Measurements from ENCODE around the gene POU4F2. TPM values are rescaled to one million over a fixed set of nuclear protein-coding genes. Genes with fewer than 3 reads are reported as not detected.
"Not testable (repeated sequence)": the region's sequence is repeated elsewhere in the genome, so short reads cannot be mapped to it uniquely, and the experiment has no call there.

POU4F2 gene
- total RNA-seq, 1 experiment from 2014 or later = not detected

DNA sequence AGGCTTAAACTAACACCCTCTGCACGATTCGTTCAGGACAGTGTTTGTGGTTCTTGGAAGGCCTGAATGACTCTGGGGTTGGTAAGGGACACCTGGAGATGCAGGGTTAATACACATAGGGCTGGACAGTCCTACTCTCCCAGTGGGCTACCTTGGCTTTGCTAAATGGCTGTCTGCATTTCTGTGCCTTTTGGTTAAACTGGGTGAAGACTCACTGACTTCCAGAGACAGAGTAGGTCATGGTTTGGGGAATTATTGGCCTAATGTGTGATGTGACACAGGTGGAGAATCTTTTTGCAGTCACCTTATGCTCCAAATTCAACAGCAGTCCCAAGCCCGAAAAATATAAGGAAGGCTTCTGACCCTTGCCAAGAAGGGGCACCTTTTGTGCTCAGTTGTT lies 10.5 kb downstream of the POU4F2 start:
- no peak for DNase-seq (ENCODE audit: low read depth)
- in situ Hi-C loops (cut with HindIII; ENCODE audit: low pct_unique_long_range_greater_than_20kb, low sequenced_read_pairs) = no loop called here

GRCh38 chr4:146650034-146650433 lies 11.3 kb downstream of the POU4F2 start:
- in situ Hi-C loops (cut with HindIII; ENCODE audit: low pct_unique_long_range_greater_than_20kb, low sequenced_read_pairs) = no loop called here
- no peak for DNase-seq (ENCODE audit: low read depth)

DNA sequence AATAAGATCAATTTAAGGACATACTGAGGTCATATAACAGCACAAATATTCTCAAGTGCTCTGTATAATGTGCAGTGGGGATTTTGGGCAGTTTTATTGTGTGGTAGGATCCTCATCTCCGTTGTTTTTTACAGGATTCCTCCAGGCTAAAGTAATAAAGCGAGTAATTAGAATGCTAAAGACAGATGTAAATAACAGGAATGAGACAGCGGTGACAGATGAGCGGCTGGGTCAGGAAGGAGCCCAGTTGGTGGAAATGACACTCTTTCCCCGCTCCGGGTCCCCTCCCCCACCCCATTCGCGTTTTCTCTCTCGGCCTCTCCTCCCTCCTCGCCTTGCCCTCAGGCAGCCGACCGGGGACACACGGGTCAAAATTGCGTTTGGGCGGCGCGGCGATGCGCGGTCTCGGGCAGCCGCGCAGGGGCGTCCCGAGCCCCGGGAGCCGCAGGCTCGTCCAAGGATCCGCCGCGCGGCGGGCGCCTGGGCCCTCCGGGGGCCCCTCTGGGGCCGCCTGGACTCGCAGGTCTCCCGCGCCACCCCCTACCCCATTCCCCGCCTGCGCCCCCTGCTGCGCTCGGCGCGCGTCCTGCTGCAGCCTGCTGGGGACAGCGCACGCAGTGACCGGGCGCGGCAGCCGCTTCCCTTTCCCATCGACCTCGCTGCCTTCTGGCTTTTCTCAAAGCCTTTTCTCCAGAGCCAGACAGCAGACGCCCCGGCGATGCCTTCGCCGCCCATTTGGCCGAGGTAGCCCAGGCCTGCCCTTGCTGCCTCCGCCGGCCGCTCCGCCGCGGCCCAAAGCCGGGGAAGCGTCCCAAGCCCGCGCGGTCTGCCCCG lies 16.2 kb downstream of the POU4F2 start:
- DNase-seq (ENCODE audit: low read depth) = no peak

GRCh38 chr4:146655521-146655856 lies 16.8 kb downstream of the POU4F2 start:
- in situ Hi-C loops (cut with HindIII; ENCODE audit: low pct_unique_long_range_greater_than_20kb, low sequenced_read_pairs) = no loop called here
- no peak for DNase-seq (ENCODE audit: low read depth)

More for the DNA sequence above, 16.2 kb downstream of the POU4F2 start:
- in situ Hi-C loops (cut with HindIII; ENCODE audit: low pct_unique_long_range_greater_than_20kb, low sequenced_read_pairs) = no loop called here

- in situ Hi-C loops (cut with HindIII; ENCODE audit: low pct_unique_long_range_greater_than_20kb, low sequenced_read_pairs) = no loop called here
- no peak for DNase-seq (ENCODE audit: low read depth)
These were observed 22.7 kb downstream of the POU4F2 start for GRCh38 chr4:146661367-146661766.

DNA sequence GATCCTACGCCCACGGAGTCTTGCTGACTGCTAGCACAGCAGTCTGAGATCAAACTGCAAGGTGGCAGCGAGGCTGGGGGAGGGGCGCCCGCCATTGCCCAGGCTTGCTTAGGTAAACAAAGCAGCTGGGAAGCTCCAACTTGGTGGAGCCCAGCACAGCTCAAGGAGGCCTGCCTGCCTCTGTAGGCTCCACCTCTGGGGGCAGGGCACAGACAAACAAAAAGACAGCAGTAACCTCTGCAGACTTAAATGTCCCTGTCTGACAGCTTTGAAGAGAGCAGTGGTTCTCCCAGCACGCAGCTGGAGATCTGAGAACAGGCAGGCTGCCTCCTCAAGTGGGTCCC lies 25.2 kb downstream of the POU4F2 start:
- in situ Hi-C loops (cut with HindIII; ENCODE audit: low pct_unique_long_range_greater_than_20kb, low sequenced_read_pairs); DNase-seq (ENCODE audit: low read depth): not testable (repeated sequence)

- in situ Hi-C loops (cut with HindIII; ENCODE audit: low pct_unique_long_range_greater_than_20kb, low sequenced_read_pairs) = no loop called here
- no peak for DNase-seq (ENCODE audit: low read depth)
These were observed 36.3 kb downstream of the POU4F2 start for GRCh38 chr4:146674829-146675570.

Other genes starting within 250 kb of the POU4F2 start
- gene SLC10A7, start 117.0 kb upstream of the POU4F2 start, total RNA-seq (2014; rRNA removed; shearing (Covaris generic); ENCODE audit: low replicate concordance) = 4.9 and 5.6 TPM in 2 replicates

Measured in Caki2 (cell line).